ENCODE measurements around the gene TECR. TPM values are rescaled to one million over a fixed set of nuclear protein-coding genes. Genes with fewer than 3 reads are reported as not detected.

TECR gene
- total RNA-seq, 2 experiments from 2014 or later: 217 to 232 TPM

- peaks cover 69% of the 10 kb centered on the region for H3K4me1 ChIP-seq (ENCODE audit: insufficient read depth, low read length)
- intact Hi-C loops (cut with DNase I, micrococcal nuclease): no loop called here
- no peaks in the 10 kb centered on the region for H3K9me3 ChIP-seq (ENCODE audit: control insufficient read depth in 1 of 2, insufficient read depth in 1 of 2, low read length in 2 of 2)
- H3K4me3 ChIP-seq (ENCODE audit: low read length): no peak overlapping the region
- Mint-ChIP-seq H3K4me3 (no peak overlapping the region), H3K27ac (peak overlapping the region; percentile 92), H3K9me3 (no peaks in the 10 kb centered on the region), H3K4me1 (ENCODE audit: low read depth) (peaks cover 54% of the 10 kb centered on the region), H3K36me3 (ENCODE audit: low read depth) (peaks cover 36% of the 10 kb centered on the region), H3K27me3 (no peaks in the 10 kb centered on the region)
- no peak for ATAC-seq (ENCODE audit: poor library complexity)
- POLR2A ChIA-PET: interaction anchor here (1.3 to 1.7 kb wide), 3 partner anchors 32 to 47 kb away, joined by 3 to 4 read pairs (median 4); partner anchors contain the start of gene DNAJB1
- H3K27ac ChIP-seq (ENCODE audit: low read depth in 1 of 2, low read length in 2 of 2): peak overlapping the region in 1 of 2 donors; percentile 21
- CTCF ChIA-PET: no interaction called here
- H3K36me3 ChIP-seq (ENCODE audit: insufficient read depth, low read length): peaks cover 27% of the 10 kb centered on the region
- no peaks in the 10 kb centered on the region for H3K27me3 ChIP-seq (ENCODE audit: control insufficient read depth in 1 of 2, insufficient read depth in 2 of 2, low read length in 2 of 2)
- DNase-seq: no peak
- no peak for TF ChIP-seq CTCF (IDR thresholded peaks at IDR 0.05)
These were observed 23.9 kb downstream of the TECR start for GRCh38 chr19:14553042-14553938.

- peaks cover 74% of the 10 kb centered on the region for H3K4me1 ChIP-seq (ENCODE audit: insufficient read depth, low read length)
- no peak for DNase-seq
- Mint-ChIP-seq H3K9me3 (no peaks in the 10 kb centered on the region), H3K4me3 (no peak overlapping the region), H3K4me1 (ENCODE audit: low read depth) (peaks cover 54% of the 10 kb centered on the region), H3K27ac (peak overlapping the region; percentile 92), H3K27me3 (no peaks in the 10 kb centered on the region), H3K36me3 (ENCODE audit: low read depth) (peaks cover 30% of the 10 kb centered on the region)
- no peak for ATAC-seq (ENCODE audit: poor library complexity)
- no peak overlapping the region for H3K27ac ChIP-seq (ENCODE audit: low read depth in 1 of 2, low read length in 2 of 2)
- ChIA-PET CTCF (no interaction called here), POLR2A (interaction anchor here (1.1 to 1.7 kb wide), 4 partner anchors 18 to 47 kb away, joined by 3 to 4 read pairs (median 4); partner anchors contain the start of genes DNAJB1 and NDUFB7)
- no peak for TF ChIP-seq CTCF (IDR thresholded peaks at IDR 0.05)
- intact Hi-C loops (cut with DNase I, micrococcal nuclease): no loop called here
- no peak overlapping the region for H3K4me3 ChIP-seq (ENCODE audit: low read length)
- peaks cover 21% of the 10 kb centered on the region for H3K36me3 ChIP-seq (ENCODE audit: insufficient read depth, low read length)
- no peaks in the 10 kb centered on the region for H3K9me3 ChIP-seq (ENCODE audit: control insufficient read depth in 1 of 2, insufficient read depth in 1 of 2, low read length in 2 of 2)
- H3K27me3 ChIP-seq (ENCODE audit: control insufficient read depth in 1 of 2, insufficient read depth in 2 of 2, low read length in 2 of 2): no peaks in the 10 kb centered on the region
These were observed 24.5 kb downstream of the TECR start for GRCh38 chr19:14553939-14554243.

GRCh38 chr19:14554382-14554812, 25.0 kb downstream of the TECR start:
- Mint-ChIP-seq H3K36me3 (ENCODE audit: low read depth) (peaks cover 29% of the 10 kb centered on the region), H3K4me3 (no peak overlapping the region), H3K9me3 (no peaks in the 10 kb centered on the region), H3K27ac (peak overlapping the region; percentile 92), H3K4me1 (ENCODE audit: low read depth) (peaks cover 54% of the 10 kb centered on the region), H3K27me3 (no peaks in the 10 kb centered on the region)
- H3K9me3 ChIP-seq (ENCODE audit: control insufficient read depth in 1 of 2, insufficient read depth in 1 of 2, low read length in 2 of 2): no peaks in the 10 kb centered on the region
- no peak for TF ChIP-seq CTCF (IDR thresholded peaks at IDR 0.05)
- ChIA-PET POLR2A (interaction anchor here (1.1 to 1.7 kb wide), 4 partner anchors 17 to 48 kb away, joined by 3 to 4 read pairs (median 4); partner anchors contain the start of genes DNAJB1 and NDUFB7), CTCF (interaction anchor here (3.3 kb wide), 1 partner anchor 18 kb away, joined by 28 read pairs; the partner anchor contains the start of gene NDUFB7)
- H3K4me1 ChIP-seq (ENCODE audit: insufficient read depth, low read length): peaks cover 76% of the 10 kb centered on the region
- H3K27me3 ChIP-seq (ENCODE audit: control insufficient read depth in 1 of 2, insufficient read depth in 2 of 2, low read length in 2 of 2): no peaks in the 10 kb centered on the region
- DNase-seq (peak in 1 of 14 experiments; percentile 17), ATAC-seq (ENCODE audit: poor library complexity) (no peak)
- H3K36me3 ChIP-seq (ENCODE audit: insufficient read depth, low read length): peaks cover 18% of the 10 kb centered on the region
- H3K27ac ChIP-seq (ENCODE audit: low read depth in 1 of 2, low read length in 2 of 2): no peak overlapping the region
- H3K4me3 ChIP-seq (ENCODE audit: low read length): no peak overlapping the region
- intact Hi-C loops (cut with DNase I, micrococcal nuclease): no loop called here

All from CD4-positive, alpha-beta T cell (primary cell).